ENCODE data around the gene PRKCB.

GRCh38 chr16:23852794-23853562 lies 17.2 kb downstream of the PRKCB start:
- TF ChIP-seq CTCF (tag by site-specific recombination; IDR thresholded peaks at IDR 0.05), result no peak
- no peak for TF ChIP-seq ZNF776 (tag by site-specific recombination; IDR thresholded peaks at IDR 0.05; ENCODE audit: borderline replicate concordance)
- no peak for TF ChIP-seq ATF2 (tag by site-specific recombination; IDR thresholded peaks at IDR 0.05; ENCODE audit: low read depth)
- no peak for TF ChIP-seq ZNF404 (tag by site-specific recombination; IDR thresholded peaks at IDR 0.05)
- no peak for TF ChIP-seq ZNF292 (tag by site-specific recombination; IDR thresholded peaks at IDR 0.05; ENCODE audit: borderline replicate concordance, low read depth)
- no peak for TF ChIP-seq ZNF223 (tag by site-specific recombination; IDR thresholded peaks at IDR 0.05)
- TF ChIP-seq ZFP41 (tag by site-specific recombination; IDR thresholded peaks at IDR 0.05; ENCODE audit: borderline replicate concordance), result no peak

Measured in HEK293 (cell line).